ENCODE measurements around the gene STK36. TPM values are rescaled to one million over a fixed set of nuclear protein-coding genes. Genes with fewer than 3 reads are reported as not detected.

STK36 gene
- total RNA-seq, 1 donor from 2014 or later = 42.7 TPM

- Mint-ChIP-seq H3K36me3 (ENCODE audit: low read depth) (peaks cover 27% of the 10 kb centered on the region), H3K4me3 (ENCODE audit: unreplicated experiment) (no peak overlapping the region), H3K27me3 (ENCODE audit: low read depth) (no peaks in the 10 kb centered on the region), H3K27ac (ENCODE audit: unreplicated experiment) (no peak overlapping the region), H3K4me1 (ENCODE audit: low read depth) (no peaks in the 10 kb centered on the region), H3K9me3 (ENCODE audit: low read depth) (no peaks in the 10 kb centered on the region)
- TF ChIP-seq CTCF (IDR thresholded peaks at IDR 0.05) = peak; percentile 47
- DNase-seq (ENCODE audit: low spot score) = no peak
Measured at GRCh38 chr2:218648787-218649100, 23.1 kb upstream of the STK36 start.

GRCh38 chr2:218655751-218656150, 16.1 kb upstream of the STK36 start:
- no peak for TF ChIP-seq CTCF (IDR thresholded peaks at IDR 0.05)
- H3K9me3 Mint-ChIP-seq (ENCODE audit: low read depth) = no peaks in the 10 kb centered on the region
- no peak for DNase-seq (ENCODE audit: low spot score)
- no peak overlapping the region for H3K27ac Mint-ChIP-seq (ENCODE audit: unreplicated experiment)
- peaks cover 28% of the 10 kb centered on the region for H3K4me1 Mint-ChIP-seq (ENCODE audit: low read depth)
- H3K27me3 Mint-ChIP-seq (ENCODE audit: low read depth) = no peaks in the 10 kb centered on the region
- peaks cover 3% of the 10 kb centered on the region for H3K36me3 Mint-ChIP-seq (ENCODE audit: low read depth)
- H3K4me3 Mint-ChIP-seq (ENCODE audit: unreplicated experiment) = no peak overlapping the region

- Mint-ChIP-seq H3K27ac (ENCODE audit: unreplicated experiment) (peak overlapping the region; percentile 93), H3K4me3 (ENCODE audit: unreplicated experiment) (peak overlapping the region; percentile 99), H3K36me3 (ENCODE audit: low read depth) (peaks cover 10% of the 10 kb centered on the region), H3K27me3 (ENCODE audit: low read depth) (no peaks in the 10 kb centered on the region), H3K9me3 (ENCODE audit: low read depth) (no peaks in the 10 kb centered on the region), H3K4me1 (ENCODE audit: low read depth) (peaks cover 28% of the 10 kb centered on the region)
- DNase-seq (ENCODE audit: low spot score) = no peak
- TF ChIP-seq CTCF (IDR thresholded peaks at IDR 0.05) = peak; percentile 79
Measured at GRCh38 chr2:218658671-218659257, 13.1 kb upstream of the STK36 start.

- Mint-ChIP-seq H3K9me3 (ENCODE audit: low read depth) (no peaks in the 10 kb centered on the region), H3K27me3 (ENCODE audit: low read depth) (no peaks in the 10 kb centered on the region), H3K4me1 (ENCODE audit: low read depth) (peaks cover 28% of the 10 kb centered on the region), H3K27ac (ENCODE audit: unreplicated experiment) (peak within 1 kb of the TSS; percentile 93), H3K4me3 (ENCODE audit: unreplicated experiment) (peak within 1 kb of the TSS; percentile 99), H3K36me3 (ENCODE audit: low read depth) (peaks cover 13% of the 10 kb centered on the region)
- no peak for TF ChIP-seq CTCF (IDR thresholded peaks at IDR 0.05)
- peak; percentile 92 for DNase-seq (ENCODE audit: low spot score)
Measured at GRCh38 chr2:218659258-218659987, 12.5 kb upstream of the STK36 start, which contains the start of the genes BCS1L and ZNF142. TSS of gene BCS1L (plus strand) at chr2:218659683. CDS start at chr2:218660988, 1,305 bp downstream. TSS of gene ZNF142 (minus strand) at chr2:218659623. CDS start at chr2:218656429, 3,194 bp downstream.

- Mint-ChIP-seq H3K27ac (ENCODE audit: unreplicated experiment) (peak overlapping the region; percentile 93), H3K9me3 (ENCODE audit: low read depth) (no peaks in the 10 kb centered on the region), H3K36me3 (ENCODE audit: low read depth) (peaks cover 16% of the 10 kb centered on the region), H3K4me1 (ENCODE audit: low read depth) (peaks cover 28% of the 10 kb centered on the region), H3K27me3 (ENCODE audit: low read depth) (no peaks in the 10 kb centered on the region), H3K4me3 (ENCODE audit: unreplicated experiment) (peak overlapping the region; percentile 99)
- no peak for TF ChIP-seq CTCF (IDR thresholded peaks at IDR 0.05)
- no peak for DNase-seq (ENCODE audit: low spot score)
Measured at GRCh38 chr2:218659988-218660358, 11.9 kb upstream of the STK36 start.

Data from chondrocyte (in vitro differentiated cells).